A549 (cell line): ENCODE measurements around the gene LGALS4.

Source experiments
- POLR2A ChIP-seq: IDR thresholded peaks from 2 replicates; pipeline ENCODE4 v1.6.1; 2012; ENCODE audit warnings: mild to moderate bottlenecking, low read length
- RAD21 ChIP-seq, 2 experiments: fragments of >200 bp in 1 of 2; sonication (Bioruptor Twin) in 1 of 2; formaldehyde crosslinking in 1 of 2; IDR thresholded peaks in 1 of 2; conservative IDR thresholded peaks in 1 of 2; 2 replicates in 1 of 2; 3 replicates in 1 of 2; pipeline ENCODE4 v1.6.1; 2012 to 2018; ENCODE audit warnings: inconsistent platforms in 1 of 2
- USF2 ChIP-seq: fragments of 450-650 bp; IDR thresholded peaks from 2 replicates; pipeline ENCODE4 v1.6.1; 2014; ENCODE audit warnings: antibody characterized with exemption

DNA sequence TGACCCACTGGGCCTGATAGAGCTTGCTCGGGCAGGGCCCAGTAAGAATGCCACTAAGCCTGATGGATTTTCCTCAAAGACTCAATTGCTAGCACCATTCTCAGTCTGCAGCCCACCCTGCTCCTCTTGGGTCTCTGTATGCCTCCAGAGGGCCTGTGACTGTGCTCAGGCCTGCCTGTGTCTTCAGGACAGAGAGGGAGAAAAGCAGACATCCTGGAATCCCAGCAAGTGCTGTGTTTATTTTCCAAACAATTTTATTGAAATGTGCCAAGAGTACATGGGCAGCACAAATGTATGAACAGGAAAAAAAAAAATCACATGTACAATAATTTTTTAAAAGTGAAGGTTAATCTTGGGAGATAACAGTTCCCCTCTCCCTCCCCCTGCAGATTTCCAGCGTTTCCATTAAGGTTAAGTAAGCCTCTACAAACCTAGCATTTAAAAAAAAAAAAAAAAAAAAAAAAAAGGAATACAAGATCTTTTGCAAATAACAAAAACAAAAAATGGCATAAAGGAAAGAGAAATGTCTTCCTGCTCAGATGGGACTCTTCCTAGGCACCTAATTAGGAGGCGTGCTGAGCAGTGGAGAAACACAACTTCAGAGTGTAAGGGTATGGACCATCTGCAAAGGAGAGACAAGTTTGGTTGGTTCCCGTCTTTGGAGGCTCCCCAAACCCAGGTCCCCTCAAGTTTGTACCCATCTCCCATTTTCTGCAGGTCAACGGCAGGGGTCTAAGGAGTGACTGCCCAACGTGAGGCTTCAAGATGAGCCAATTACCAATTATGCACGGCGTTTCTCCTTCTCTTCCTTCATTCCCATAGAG is 23.6 kb upstream of the LGALS4 start:
- TF ChIP-seq USF2: no peak
- TF ChIP-seq RAD21 (conservative IDR thresholded peaks at IDR 0.05 in 1 of 2, IDR thresholded peaks at IDR 0.05 in 1 of 2): no peak
- TF ChIP-seq POLR2A: no peak
